ENCODE measurements around the gene PRPS1L1.

PRPS1L1 gene

GRCh38 chr7:18037609-18038008 lies 10.0 kb upstream of the PRPS1L1 start:
- H3K27ac ChIP-seq: no peak overlapping the region
- TF ChIP-seq, protein P1, sequence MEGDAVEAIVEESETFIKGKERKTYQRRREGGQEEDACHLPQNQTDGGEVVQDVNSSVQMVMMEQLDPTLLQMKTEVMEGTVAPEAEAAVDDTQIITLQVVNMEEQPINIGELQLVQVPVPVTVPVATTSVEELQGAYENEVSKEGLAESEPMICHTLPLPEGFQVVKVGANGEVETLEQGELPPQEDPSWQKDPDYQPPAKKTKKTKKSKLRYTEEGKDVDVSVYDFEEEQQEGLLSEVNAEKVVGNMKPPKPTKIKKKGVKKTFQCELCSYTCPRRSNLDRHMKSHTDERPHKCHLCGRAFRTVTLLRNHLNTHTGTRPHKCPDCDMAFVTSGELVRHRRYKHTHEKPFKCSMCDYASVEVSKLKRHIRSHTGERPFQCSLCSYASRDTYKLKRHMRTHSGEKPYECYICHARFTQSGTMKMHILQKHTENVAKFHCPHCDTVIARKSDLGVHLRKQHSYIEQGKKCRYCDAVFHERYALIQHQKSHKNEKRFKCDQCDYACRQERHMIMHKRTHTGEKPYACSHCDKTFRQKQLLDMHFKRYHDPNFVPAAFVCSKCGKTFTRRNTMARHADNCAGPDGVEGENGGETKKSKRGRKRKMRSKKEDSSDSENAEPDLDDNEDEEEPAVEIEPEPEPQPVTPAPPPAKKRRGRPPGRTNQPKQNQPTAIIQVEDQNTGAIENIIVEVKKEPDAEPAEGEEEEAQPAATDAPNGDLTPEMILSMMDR (conservative IDR thresholded peaks at IDR 0.05): no peak
- no peak for TF ChIP-seq ZFX (IDR thresholded peaks at IDR 0.05)

DNA sequence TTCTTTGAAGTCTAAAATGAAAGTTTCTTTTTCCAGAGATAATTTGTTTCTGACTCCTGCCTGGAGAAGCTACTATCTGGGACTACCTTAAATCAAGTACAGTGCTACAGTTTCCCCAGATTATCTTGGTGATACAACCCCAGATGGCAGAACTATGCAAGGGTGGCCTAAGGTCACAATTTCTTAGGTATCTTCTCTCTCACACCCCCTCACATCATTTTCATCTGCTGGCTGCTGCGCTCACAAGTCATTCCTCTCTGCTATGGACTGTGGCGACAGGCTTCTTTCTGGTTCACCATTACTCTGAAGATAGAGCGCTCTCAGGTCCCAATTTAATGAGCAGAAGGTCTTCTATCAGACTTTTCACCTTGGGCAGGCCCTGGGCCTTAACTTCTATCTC lies 9.1 kb upstream of the PRPS1L1 start:
- no peak overlapping the region for H3K27ac ChIP-seq
- TF ChIP-seq, protein P1 (conservative IDR thresholded peaks at IDR 0.05): no peak
- no peak for TF ChIP-seq ZFX (IDR thresholded peaks at IDR 0.05)

DNA sequence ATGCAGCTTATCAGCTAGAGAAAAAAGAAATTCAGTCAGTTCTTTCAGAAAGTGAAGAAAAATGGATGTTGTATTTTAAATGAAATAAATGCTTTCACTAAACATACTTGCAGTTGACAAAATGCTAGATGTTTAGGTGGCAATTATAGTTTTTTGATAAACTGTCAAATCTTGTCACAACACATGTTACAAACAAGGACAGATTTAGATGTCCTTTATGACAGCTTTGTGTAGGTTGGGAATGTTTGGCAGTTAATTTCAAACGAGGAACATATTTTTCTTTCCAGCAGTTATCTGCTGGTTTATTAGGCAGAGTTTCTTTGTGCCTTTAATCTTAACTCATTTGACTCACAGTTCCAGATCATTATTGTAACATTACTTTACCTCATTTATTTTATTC lies 3.1 kb upstream of the PRPS1L1 start:
- TF ChIP-seq, protein P1 (conservative IDR thresholded peaks at IDR 0.05): no peak
- no peak for TF ChIP-seq ZFX (IDR thresholded peaks at IDR 0.05)
- no peak overlapping the region for H3K27ac ChIP-seq

DNA sequence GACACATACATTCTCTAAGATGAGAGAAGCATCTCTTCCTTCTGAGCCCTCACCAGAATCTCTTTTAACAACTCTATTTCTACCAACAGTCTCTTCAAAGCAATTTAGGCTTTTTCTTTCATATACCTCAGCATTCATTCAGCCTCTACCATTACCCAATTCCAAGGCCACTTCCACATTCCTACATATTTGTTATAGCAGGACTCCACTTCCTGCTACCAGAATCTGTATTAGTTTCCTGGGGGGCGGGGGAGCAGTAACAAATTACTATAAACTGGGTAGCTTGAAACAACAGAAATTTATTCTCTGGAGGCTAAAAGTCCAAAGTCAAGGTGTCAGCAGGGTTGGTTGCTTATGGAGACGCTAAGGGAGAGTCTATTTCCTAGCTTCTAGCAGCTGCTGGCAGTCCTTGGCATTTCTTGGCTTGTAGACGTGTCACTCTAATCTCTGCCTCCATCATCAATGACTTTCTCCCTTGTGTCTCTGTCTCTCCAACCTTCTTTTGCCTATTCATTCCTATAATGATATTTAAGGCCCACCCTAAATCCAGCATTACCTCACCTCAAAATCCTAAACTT lies 7.4 kb downstream of the PRPS1L1 start:
- no peak overlapping the region for H3K27ac ChIP-seq
- TF ChIP-seq, protein P1 (conservative IDR thresholded peaks at IDR 0.05): no peak
- TF ChIP-seq ZFX (IDR thresholded peaks at IDR 0.05): no peak

DNA sequence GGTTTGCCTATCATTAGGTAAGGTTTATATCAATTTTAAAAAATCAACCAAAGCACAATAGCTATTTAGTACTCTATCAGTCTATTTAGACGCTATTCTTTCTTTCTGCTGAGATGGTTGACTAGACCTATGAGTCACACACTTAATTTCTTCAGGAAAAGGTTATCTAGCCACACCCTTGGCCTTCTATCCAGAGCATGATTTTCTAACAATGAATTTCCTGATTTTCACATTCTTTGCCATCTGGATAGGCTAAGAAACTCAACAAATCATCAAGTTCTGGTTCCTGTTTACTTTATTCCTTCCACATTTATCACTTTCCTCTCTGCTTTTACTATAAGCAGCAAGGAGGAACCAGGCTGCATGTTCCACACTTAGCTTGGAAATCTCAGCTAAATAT lies 8.1 kb downstream of the PRPS1L1 start:
- H3K27ac ChIP-seq: no peak overlapping the region
- TF ChIP-seq, protein P1 (conservative IDR thresholded peaks at IDR 0.05): no peak
- no peak for TF ChIP-seq ZFX (IDR thresholded peaks at IDR 0.05)

DNA sequence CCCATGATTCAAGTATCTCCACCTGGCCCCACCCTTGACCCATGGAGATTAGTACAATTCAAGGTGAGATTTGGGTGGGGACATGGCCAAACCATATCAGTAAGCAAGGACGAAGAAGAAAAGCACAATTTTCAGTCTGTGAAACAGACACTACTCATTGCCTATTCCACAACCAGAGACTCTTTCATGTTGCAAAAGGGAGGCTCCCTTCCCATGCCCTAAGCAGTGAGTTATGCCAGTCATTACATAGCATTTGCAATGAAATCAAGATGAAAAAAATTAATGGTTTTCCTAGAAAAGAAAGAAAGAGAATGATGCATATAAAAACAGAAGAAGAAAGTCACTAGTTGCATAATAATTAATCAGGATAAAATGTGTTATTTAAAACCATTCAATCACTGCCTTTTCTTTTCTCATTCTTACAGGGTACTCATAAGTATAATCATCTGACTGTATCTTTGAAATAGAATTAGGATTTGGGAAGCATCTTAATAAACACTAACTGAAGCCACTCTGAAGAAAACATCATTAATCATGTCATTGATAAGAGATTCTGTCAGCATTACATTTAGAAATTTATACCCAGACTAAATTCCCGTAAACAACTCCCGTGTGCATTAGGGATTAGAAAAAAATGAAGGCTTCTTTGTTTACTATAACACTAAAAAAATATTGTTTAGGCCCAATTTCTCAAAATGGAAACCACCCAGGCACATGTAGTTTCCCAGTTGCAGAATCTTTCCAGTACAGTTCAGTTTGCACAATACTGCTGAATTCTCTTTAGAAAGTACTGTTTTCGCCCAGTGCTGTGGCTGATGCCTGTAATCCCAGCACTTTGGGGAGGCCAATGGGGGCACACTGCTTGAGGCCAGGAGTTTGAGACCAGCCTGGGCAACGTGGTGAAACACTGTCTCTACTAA lies 9.1 kb downstream of the PRPS1L1 start:
- TF ChIP-seq ZFX (IDR thresholded peaks at IDR 0.05): no peak
- TF ChIP-seq, protein P1 (conservative IDR thresholded peaks at IDR 0.05): no peak
- no peak overlapping the region for H3K27ac ChIP-seq
